ENCODE results near the gene TCIRG1.

The TCIRG1 gene

GRCh38 chr11:68013611-68014156, 25.1 kb upstream of the TCIRG1 start:
- peak overlapping the region; percentile 39 for H3K4me3 ChIP-seq
- H3K27ac ChIP-seq, result peak overlapping the region; percentile 88 to 99

GRCh38 chr11:68014157-68014946, 24.5 kb upstream of the TCIRG1 start:
- peak overlapping the region; percentile 39 for H3K4me3 ChIP-seq
- DNase-seq (ENCODE audit: low spot score), result peak; percentile 93
- TF ChIP-seq CTCF (IDR thresholded peaks at IDR 0.05), result no peak
- peak overlapping the region; percentile 88 to 99 for H3K27ac ChIP-seq

More at GRCh38 chr11:68013611-68014156, 25.1 kb upstream of the TCIRG1 start:
- no peak for TF ChIP-seq CTCF (IDR thresholded peaks at IDR 0.05)
- no peak for DNase-seq (ENCODE audit: low spot score)

- no peak for TF ChIP-seq CTCF (IDR thresholded peaks at IDR 0.05)
- DNase-seq (ENCODE audit: low spot score), result no peak
- H3K4me3 ChIP-seq, result peak overlapping the region; percentile 39
- peak overlapping the region; percentile 88 to 99 for H3K27ac ChIP-seq
These were observed 23.8 kb upstream of the TCIRG1 start for GRCh38 chr11:68014947-68015447.

- Histone ChIP-seq H3K27ac (peak overlapping the region in 1 of 2 donors; percentile 99), H3K4me3 (no peak overlapping the region)
- no peak for TF ChIP-seq CTCF (IDR thresholded peaks at IDR 0.05)
- no peak for DNase-seq (ENCODE audit: low spot score)
These were observed 23.4 kb upstream of the TCIRG1 start for GRCh38 chr11:68015467-68015866.

GRCh38 chr11:68016161-68016903, 22.5 kb upstream of the TCIRG1 start:
- H3K27ac ChIP-seq, result peak overlapping the region in 1 of 2 donors; percentile 41
- no peak overlapping the region for H3K4me3 ChIP-seq
- DNase-seq (ENCODE audit: low spot score), result no peak
- no peak for TF ChIP-seq CTCF (IDR thresholded peaks at IDR 0.05)

GRCh38 chr11:68016904-68017817, 21.7 kb upstream of the TCIRG1 start:
- DNase-seq (ENCODE audit: low spot score), result no peak
- peak overlapping the region in 1 of 2 donors; percentile 41 for H3K27ac ChIP-seq
- no peak for TF ChIP-seq CTCF (IDR thresholded peaks at IDR 0.05)
- H3K4me3 ChIP-seq, result no peak overlapping the region
